Activated CD4-positive, alpha-beta T cell treated with anti-CD3 and anti-CD28 coated beads, Interleukin-2, amount 50 U/mL, for 24 hours (primary cell): ENCODE results near the gene MRM1.

ENCODE experiments used
- DNase-seq, 2 donors: peaks; one replicate each; pipeline ENCODE4 v3.0.0-alpha.2; 2020; ENCODE audit warnings: low read depth in 1 of 2, low spot score in 1 of 2

Gene MRM1, protein sequence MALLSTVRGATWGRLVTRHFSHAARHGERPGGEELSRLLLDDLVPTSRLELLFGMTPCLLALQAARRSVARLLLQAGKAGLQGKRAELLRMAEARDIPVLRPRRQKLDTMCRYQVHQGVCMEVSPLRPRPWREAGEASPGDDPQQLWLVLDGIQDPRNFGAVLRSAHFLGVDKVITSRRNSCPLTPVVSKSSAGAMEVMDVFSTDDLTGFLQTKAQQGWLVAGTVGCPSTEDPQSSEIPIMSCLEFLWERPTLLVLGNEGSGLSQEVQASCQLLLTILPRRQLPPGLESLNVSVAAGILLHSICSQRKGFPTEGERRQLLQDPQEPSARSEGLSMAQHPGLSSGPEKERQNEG

DNA sequence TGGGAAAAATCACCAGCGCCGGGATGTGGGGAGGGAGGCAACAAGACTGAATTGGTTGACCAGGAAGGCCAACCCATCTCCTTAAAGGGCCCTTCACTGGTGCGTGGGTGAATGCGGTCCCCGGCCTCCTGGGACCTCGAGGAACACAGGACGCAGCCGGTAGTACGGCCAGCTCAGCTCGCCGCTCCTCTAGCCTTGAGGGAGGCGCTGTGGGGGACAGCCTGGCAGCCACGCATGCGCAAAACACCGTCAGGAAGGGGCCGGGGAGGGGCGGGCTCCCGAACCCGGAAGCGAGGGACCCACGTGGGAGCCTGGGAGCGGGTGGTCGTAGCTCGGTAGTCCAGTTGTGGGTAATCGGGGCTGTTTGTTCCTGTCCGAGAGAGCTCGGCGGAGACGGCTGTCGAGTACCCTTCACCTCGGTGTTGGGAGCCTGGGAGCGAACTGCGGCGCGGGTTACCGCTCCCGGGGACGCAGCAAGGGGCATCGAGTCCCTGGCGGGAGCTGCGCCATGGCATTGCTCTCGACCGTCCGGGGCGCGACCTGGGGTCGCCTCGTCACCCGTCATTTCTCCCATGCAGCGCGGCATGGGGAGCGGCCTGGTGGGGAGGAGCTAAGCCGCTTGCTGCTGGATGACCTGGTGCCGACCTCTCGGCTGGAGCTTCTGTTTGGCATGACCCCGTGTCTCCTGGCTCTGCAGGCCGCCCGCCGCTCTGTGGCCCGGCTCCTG is at the start of gene MRM1:
Gene MRM1, plus strand, starts transcription at position 281 of the 727 bp plus-strand sequence. Its CDS starts 228 bp downstream, at position 509.
- peak; percentile 83 to 90 for DNase-seq

DNA sequence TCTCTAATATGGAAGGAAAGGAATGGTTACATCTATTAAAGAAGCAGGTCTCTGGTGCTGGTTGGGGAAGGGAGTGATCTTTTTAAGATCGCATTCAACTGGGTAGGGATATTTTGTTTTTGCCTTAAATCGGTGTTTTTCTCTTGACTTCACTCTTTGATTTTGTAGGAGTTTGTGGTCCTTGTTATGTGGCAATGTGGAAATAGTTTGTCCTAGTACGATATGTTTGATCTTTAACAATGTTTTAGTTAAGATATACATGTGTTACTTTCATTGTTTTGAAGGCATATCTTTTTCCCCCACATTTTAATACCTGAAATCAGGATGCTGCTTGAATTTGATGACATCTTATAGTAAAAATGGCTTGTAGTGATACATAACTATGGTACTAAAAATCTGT is 47.9 kb upstream of the MRM1 start:
- DNase-seq: no peak

DNA sequence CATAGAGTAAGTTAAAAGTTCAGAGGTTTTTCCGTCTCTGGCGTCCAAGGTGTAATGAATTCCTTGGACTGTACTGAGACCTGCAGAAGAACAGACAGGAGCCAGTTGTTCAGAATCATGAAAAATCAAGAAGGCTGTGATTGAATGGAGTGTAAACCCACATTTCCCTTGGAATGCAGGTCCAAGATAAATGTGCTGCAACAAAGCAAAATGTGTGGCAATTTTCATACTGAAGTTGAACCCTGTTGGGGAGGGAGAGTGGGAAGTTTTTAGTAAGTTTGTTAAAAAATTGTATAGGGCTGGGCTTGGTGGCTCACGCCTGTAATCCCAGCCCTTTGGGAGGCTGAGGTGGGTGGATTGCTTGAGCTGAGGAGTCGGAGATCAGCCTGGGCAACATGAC is 35.3 kb upstream of the MRM1 start:
- DNase-seq: no peak

DNA sequence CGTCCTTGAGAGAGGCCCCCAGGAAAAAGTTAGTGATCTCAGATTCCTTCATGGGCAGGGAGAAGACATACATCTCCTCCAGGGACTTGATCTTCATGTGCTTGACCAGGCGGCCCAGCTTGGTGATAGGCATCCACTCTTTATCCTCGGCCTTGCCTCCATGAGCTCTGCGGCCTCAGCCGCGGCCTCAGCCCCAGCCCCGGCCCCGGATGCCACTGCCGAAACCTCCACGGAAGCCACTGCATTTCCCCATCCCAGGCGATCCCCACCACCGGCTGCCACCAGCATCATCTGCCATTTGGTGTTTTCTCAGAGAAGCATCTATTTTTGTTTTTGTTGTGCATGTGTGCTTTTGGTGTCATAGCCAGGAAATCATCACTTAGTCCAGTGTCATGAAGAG is 26.4 kb upstream of the MRM1 start:
- DNase-seq: no peak

DNA sequence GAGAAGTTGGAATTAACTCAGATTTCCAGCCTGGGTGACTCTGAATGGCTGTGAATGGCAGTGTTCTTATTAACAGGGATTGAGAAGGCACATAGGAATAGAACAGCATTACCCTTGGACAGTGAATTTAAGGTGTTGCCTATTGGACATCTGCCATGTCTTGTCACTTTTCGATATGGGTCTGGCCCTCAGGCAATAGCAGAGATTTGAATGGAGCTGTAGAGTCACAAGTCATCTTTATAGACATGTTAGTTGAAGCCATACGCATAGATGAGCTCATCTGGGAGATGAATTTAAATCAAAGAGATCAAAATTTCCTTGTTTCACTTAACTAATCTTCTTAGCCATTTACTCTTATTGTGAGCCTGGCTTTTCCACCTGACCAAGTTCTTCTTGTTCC is 24.6 kb upstream of the MRM1 start:
- DNase-seq: no peak

DNA sequence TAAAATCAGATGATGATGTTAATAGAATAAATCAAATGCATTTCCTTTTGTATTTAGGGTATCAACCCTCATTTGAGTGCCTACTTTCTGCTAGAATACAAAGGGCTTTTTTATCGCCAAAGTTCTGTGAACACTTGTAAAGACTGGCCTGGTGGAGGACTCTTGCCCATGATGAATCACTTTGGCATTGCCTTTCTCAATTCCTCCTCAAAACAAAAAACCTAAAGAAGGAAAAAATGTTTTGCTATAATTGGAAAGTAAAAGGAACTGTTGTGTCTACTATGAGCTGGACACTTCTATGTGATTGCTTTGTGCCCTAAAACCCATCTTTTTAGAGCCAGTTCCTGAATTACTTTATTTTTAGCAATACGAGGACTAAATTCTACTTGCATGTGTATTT is 22.7 kb upstream of the MRM1 start:
- DNase-seq: no peak

DNA sequence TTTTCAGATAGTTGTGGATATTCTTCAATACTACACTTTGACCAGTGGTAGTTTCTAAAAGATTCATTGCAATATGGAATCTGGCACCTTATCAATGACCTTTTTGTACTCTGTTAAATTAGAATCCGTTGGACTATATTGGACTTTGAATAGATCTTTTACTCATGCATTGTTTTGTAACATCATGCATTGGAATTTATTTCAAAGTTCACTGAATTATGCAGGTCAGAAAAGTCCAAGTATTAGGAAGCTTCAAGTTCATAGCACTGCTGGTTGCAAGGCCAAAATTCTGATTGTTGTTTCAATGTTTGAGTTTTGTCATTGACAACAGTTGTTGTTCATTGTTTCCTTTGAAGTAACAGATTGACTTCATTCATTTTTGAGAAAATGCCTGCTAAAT is 17.6 kb upstream of the MRM1 start:
- DNase-seq: no peak

DNA sequence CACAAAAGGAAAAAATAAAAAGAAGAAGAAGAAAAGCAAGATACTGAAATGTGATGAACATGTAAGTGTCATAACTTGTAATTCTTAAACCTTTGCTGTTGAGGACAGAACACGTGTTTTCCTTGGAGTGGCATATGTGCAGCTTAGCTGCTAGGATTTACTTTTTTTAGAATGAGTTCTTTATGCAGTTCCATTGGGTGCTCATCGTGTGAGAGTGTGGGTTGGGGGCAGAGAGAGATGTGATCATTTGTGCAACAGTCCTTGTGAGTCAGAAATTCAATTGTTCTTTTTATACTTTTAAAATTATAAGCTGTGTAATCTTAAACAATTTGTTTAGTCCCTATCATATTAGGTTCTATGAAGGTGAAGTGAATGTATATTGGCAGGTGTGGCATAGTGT is 15.2 kb upstream of the MRM1 start:
- no peak for DNase-seq

DNA sequence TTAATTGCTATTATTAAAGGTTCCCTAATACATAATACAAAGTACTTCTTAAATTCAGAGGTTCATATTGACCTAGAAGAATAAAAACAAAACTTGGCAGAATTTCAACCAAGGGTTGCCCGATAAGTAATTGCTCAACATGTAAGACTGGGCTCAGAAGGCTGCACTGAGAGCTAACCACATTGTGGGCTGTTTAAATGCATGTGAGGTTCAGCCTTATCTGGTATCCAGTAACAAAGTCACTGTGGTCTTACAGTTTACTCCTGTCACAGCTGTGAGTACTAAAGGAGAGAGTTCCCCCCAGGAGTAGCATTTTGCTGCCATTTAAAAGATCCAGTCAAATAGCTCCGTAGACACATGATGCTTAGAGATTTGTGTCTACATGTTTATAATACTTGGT is 11.3 kb upstream of the MRM1 start:
- DNase-seq: no peak

DNA sequence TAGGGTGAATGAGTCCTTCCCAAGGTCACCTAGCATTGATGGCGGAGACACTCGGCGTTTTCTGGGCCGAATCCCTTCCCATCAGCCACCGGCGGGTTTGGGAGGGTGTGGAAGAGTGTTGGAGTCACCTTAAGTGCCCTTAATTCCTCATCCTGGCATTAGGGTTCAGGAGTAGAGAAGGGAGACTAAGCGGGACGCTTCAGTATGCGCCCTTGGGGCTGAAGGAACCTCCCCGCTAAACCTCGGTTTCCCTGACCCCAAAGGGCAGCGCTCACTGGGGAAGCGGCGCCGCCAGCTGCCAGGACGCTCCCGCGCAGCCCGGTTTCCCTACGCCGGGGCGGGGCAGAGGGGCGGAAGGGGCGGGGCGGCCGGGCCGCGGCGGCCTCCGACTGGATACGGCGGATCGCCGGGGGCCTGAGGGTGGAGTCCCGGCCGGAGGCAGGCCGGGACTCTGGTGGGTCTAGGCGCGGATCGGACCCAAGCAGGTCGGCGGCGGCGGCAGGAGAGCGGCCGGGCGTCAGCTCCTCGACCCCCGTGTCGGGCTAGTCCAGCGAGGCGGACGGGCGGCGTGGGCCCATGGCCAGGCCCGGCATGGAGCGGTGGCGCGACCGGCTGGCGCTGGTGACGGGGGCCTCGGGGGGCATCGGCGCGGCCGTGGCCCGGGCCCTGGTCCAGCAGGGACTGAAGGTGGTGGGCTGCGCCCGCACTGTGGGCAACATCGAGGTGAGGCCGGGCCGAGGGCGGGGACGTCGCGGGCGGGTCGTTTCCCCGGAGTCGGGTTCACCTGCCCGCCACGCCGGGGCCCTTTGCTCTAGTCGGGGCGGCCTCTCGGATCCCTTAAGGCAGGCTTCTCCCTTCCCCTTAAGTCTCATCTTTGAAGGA is 9.7 kb upstream of the MRM1 start, which contains the start of gene DHRS11:
Gene DHRS11, plus strand, starts transcription at position 446 of the 882 bp plus-strand sequence. Its CDS starts 131 bp downstream, at position 577.
- peak; percentile 61 to 73 for DNase-seq

DNA sequence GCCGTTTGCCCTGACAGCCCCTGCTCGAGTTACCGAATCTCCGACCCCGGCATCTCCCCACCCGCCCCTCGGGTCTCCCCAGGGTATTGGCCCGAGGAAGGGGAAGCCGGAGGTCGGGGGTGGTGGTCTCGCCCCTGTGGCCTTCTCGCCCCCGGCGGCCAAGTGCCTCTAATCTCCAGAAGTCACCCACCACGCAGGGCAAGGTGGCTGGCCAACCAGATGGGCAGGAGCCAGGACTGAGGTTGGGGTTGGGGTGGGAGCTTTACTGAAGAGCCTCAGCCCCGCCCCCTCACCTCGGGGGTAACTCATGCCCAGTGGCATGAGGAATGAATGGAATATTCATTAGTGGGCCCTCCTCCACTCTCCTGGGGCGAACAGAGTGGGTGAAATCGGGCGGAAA is 9.1 kb upstream of the MRM1 start:
- no peak for DNase-seq

DNA sequence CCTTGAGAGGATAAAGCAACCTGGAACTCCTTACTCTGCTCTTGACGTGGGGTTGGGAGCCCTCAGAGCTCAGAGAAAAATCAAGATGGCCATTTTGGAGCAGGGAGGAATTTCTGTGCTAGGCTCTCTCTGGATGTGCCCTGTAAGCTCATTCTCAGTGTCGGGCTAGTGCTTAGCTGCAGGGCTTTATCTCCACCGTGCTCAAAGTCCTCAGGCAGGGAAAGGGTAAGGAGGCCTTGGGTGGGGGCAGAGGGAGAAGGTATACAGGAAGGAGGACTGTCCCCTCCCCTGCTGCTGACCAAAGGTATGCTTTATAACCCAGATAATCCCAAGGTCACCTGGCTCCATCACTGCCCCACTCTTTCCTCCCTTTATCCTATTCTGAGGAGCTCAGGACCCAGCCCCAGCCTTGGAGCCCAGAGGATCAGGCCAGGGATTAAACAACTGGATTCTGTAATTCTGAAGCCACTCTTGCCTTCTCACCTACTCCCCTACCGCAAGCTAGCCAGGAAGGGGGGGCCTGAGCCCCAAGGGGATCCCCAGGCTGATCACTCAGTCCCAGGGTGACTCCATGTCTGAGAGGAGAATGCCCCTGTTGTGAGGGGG is 8.6 kb upstream of the MRM1 start:
- no peak for DNase-seq

DNA sequence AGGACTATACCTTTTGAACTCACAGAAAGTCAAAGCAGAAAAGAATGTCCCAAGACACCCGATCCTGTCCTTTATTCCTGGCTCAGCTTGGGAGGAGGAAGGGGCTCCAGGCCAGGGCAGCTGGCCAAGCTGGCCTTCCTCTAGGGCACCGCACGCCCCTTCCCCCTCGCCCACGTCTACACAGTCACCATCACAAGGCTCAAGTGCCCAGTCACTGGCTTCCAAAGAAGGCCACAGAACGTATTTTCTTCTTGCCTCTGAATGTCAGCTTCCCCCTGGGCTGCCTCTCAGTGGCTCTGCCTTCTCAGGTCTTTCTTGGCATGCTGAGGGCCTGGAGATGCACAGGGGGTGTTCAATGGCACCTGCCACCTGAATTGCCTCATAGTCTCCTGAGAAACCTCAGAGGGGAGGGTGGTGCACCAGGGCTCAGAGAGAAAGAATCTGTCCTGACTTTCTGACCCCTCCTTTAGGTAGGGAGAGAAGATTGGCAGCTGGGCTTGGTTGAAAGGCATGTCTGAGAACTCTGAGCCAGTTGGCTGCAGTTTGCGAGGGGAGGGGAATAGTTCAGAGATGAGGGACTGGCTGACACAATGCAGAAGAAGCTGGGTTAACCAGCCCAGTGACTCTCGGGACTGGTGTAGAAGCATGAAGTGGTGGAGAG is 7.6 kb upstream of the MRM1 start:
- DNase-seq: no peak

DNA sequence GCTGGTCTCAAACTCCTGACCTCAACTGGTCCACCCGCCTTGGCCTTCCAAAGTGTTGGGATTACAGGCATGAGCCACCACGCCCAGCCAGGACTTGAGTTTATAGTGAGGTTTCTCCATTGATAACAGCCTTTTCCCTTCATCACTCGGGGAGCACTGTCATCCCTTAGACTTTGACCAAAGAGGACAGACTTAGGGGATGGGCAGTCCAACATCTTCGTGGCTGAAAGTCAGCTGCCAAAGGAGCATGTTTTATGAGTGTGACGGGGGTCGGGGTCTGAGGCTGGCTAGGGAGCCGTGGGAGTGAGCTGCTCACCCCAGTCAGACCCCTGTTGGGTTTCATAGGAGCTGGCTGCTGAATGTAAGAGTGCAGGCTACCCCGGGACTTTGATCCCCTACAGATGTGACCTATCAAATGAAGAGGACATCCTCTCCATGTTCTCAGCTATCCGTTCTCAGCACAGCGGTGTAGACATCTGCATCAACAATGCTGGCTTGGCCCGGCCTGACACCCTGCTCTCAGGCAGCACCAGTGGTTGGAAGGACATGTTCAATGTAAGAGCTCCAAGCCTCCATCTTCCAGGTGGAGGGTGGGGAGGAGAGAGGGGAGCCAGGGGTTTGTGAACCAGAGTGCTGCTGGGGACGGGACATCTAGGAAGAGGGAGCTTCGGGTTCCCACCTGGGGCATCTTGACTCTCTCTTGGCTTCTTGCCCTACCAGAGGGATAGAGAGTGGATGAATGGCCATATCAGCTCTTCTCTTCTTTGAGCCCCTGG is 6.6 kb upstream of the MRM1 start:
- DNase-seq: no peak

DNA sequence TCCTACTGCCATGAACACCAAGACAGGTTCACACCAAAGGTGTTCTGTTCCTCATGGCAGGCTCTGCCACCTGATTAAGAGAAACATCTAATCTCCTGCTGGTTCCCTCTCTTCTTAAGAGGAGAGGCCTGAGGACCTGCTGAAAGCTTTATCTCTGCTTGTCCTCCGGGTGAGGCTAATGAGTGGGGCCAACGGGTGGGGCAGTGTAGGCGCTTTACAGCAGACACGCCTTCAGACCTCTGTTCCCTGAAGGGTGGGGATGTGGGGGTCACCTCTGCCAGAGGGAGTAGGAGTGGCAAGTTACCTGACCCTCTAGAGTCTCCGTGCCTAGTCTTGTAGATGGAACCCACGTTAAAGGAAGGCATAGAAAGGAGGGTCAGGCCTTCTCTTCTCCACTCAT is 4.2 kb upstream of the MRM1 start:
- DNase-seq: no peak

DNA sequence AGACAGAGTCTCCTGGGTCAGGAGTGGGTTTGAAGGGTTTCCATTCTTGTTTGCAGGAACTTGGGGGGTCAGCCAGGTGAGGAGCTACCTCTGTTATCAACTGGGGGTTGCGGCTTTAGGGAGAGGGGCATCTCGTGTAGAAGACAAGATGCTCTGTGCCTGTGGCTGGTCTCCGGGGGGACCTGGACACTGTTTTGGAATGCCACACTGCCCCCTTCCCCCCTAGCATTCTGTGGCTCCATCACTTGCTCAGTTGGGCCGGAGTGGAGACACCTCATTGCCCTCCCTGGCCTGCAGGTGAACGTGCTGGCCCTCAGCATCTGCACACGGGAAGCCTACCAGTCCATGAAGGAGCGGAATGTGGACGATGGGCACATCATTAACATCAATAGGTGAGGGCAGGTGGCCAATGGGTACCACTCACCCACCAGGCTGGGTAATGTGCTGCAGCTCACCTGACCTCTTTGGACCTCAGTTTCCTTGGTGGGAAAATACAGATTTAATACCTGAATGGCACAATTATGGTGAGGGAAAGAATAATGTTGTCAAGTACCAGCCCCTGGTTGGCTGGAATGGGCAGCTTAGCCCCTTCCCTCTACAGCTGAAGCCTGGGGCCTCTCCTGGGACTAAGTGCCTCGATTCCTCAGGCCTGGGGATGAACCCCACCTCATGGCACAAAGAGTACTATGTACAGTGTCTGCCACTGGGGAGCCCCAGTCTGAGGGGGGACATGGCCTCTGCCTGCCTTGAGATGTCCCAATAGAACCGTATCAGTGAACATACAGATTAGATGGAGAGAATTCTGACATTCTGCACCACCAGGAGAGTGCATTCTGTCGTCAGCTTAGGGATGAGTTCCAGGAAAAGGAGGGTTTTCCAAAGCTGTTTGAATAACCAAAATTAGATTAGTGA is 3.3 kb upstream of the MRM1 start:
- no peak for DNase-seq

DNA sequence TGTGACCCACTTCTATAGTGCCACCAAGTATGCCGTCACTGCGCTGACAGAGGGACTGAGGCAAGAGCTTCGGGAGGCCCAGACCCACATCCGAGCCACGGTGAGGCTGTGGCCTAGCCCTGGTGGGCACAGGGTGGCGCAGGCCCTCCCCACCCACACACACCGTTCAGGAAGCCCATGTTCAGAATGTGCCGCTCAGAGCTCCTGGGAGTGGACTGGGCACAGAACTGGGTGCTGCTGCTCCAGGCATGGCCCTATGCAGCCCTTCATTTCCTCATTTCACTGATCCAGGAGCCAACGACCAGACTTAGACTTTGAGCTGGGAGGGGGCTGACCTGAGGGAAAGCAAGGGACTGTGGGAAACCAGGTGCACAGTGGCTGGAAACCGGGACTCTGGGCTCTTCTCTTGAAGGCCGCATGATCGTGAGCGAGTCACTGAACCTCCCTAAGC is 2.4 kb upstream of the MRM1 start:
- no peak for DNase-seq

DNA sequence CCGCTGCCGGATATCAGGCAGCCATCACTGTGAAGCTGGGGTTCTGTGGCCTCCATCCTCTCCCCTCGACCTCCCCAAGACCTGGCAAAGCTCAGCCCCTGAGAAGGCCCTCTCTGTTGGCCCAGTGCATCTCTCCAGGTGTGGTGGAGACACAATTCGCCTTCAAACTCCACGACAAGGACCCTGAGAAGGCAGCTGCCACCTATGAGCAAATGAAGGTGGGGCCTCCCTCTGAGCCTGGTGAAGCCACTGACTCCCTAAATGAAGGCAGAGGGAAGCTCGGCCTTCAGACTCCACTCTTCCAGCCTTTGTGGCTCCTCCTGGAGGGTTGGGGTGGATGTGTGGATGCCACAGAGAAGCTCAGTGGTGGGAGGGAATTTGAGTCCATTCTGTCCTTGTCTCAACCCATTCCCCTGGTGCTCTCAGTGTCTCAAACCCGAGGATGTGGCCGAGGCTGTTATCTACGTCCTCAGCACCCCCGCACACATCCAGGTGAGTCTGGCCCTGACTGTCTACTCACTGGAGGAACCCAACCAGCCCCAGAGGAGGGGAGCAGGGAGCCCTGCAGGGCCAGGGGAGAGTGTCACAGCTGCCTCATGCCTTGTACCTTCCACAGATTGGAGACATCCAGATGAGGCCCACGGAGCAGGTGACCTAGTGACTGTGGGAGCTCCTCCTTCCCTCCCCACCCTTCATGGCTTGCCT is 1.7 kb upstream of the MRM1 start:
- no peak for DNase-seq
